ENCODE data around the gene UNC5A.

Gene UNC5A

GRCh38 chr5:176897263-176897662 lies 86.9 kb downstream of the UNC5A start:
- in situ Hi-C loops (cut with HindIII; ENCODE audit: low sequenced_read_pairs), result no loop called here

GRCh38 chr5:176899296-176899891 lies 89.0 kb downstream of the UNC5A start, which contains the start of gene HK3:
Gene HK3 (minus strand): TSS chr5:176899346. CDS start chr5:176896159, 3,187 bp downstream.
- in situ Hi-C loops (cut with HindIII; ENCODE audit: low sequenced_read_pairs), result no loop called here
- TF ChIP-seq CTCF (IDR thresholded peaks at IDR 0.05; ENCODE audit: low read depth, low read length, missing control alignments), result no peak
- H3K4me3 ChIP-seq (ENCODE audit: low read depth, low read length), result no peak within 1 kb of the TSS
- DNase-seq (ENCODE audit: low read depth), result no peak

More at GRCh38 chr5:176897263-176897662, 86.9 kb downstream of the UNC5A start:
- no peak overlapping the region for H3K4me3 ChIP-seq (ENCODE audit: low read depth, low read length)
- TF ChIP-seq CTCF (IDR thresholded peaks at IDR 0.05; ENCODE audit: low read depth, low read length, missing control alignments), result no peak
- DNase-seq (ENCODE audit: low read depth), result no peak

- DNase-seq (ENCODE audit: low read depth), result no peak
- TF ChIP-seq CTCF (IDR thresholded peaks at IDR 0.05; ENCODE audit: low read depth, low read length, missing control alignments), result no peak
- in situ Hi-C loops (cut with HindIII; ENCODE audit: low sequenced_read_pairs), result loop anchor here (5.0 kb wide), 1 partner anchor 98 kb away; no protein-coding TSS in a partner anchor
- H3K4me3 ChIP-seq (ENCODE audit: low read depth, low read length), result no peak overlapping the region
These were observed 89.8 kb downstream of the UNC5A start for GRCh38 chr5:176899946-176900779.

GRCh38 chr5:176900780-176901204 lies 90.4 kb downstream of the UNC5A start:
- no peak overlapping the region for H3K4me3 ChIP-seq (ENCODE audit: low read depth, low read length)
- DNase-seq (ENCODE audit: low read depth), result no peak
- in situ Hi-C loops (cut with HindIII; ENCODE audit: low sequenced_read_pairs), result loop anchor here (5.0 kb wide), 1 partner anchor 98 kb away; no protein-coding TSS in a partner anchor
- no peak for TF ChIP-seq CTCF (IDR thresholded peaks at IDR 0.05; ENCODE audit: low read depth, low read length, missing control alignments)

- no peak for TF ChIP-seq CTCF (IDR thresholded peaks at IDR 0.05; ENCODE audit: low read depth, low read length, missing control alignments)
- DNase-seq (ENCODE audit: low read depth), result no peak
- in situ Hi-C loops (cut with HindIII; ENCODE audit: low sequenced_read_pairs), result loop anchor here (5.0 kb wide), 1 partner anchor 99 kb away; no protein-coding TSS in a partner anchor
- H3K4me3 ChIP-seq (ENCODE audit: low read depth, low read length), result no peak overlapping the region
These were observed 91.1 kb downstream of the UNC5A start for GRCh38 chr5:176901260-176902101.

All from astrocyte of the cerebellum (primary cell).